OCI-LY3 (cell line): ENCODE measurements around the gene TANC1.

Experiments
- H2AFZ ChIP-seq: fragments of 200-600, 300-600 bp; shearing (Covaris generic); 2 replicates; pipeline ENCODE4 v1.6.0; 2014; ENCODE audit warnings: antibody characterized with exemption, low read depth, low read length
- H3K27ac ChIP-seq: fragments of 200-600, 300-600 bp; sonication (generic); 2 replicates; pipeline ENCODE4 v1.5.1; 2014; ENCODE audit warnings: mild to moderate bottlenecking, low read length, moderate library complexity, mixed read lengths
- H3K27me3 ChIP-seq: fragments of 200-600, 300-600 bp; sonication (generic); 2 replicates; pipeline ENCODE4 v1.6.1; 2014; ENCODE audit warnings: low read depth, low read length, mixed read lengths
- H3K36me3 ChIP-seq: fragments of 200-600, 300-600 bp; sonication (generic); replicated peaks from 2 replicates; pipeline ENCODE3; 2014; ENCODE audit warnings: low read depth, low read length, mixed read lengths
- H3K4me1 ChIP-seq: fragments of 300-600, 200-600 bp; sonication (generic); 2 replicates; pipeline ENCODE4 v1.6.1; 2014; ENCODE audit warnings: low read length, mixed read lengths
- H3K4me2 ChIP-seq: fragments of 200-600, 300-600 bp; sonication (generic); 2 replicates; pipeline ENCODE4 v1.6.1; 2014; ENCODE audit warnings: low read length, mixed read lengths
- H3K4me3 ChIP-seq: fragments of 300-600, 200-600 bp; sonication (generic); 2 replicates; pipeline ENCODE4 v1.5.1; 2014; ENCODE audit warnings: antibody characterized with exemption, mild to moderate bottlenecking, low read length, moderate library complexity
- H3K79me2 ChIP-seq: fragments of 300-600, 200-600 bp; shearing (Covaris generic); 2 replicates; pipeline ENCODE4 v1.6.1; 2014; ENCODE audit warnings: mild to moderate bottlenecking, low read length, mixed read lengths
- H3K9ac ChIP-seq: fragments of 300-600, 200-600 bp; shearing (Covaris generic); 2 replicates; pipeline ENCODE4 v1.6.0; 2014; ENCODE audit warnings: mild to moderate bottlenecking, low read length, moderate library complexity
- H3K9me3 ChIP-seq: fragments of 200-600, 300-600 bp; shearing (Covaris generic); 2 replicates; pipeline ENCODE4 v1.6.1; 2014; ENCODE audit warnings: low read length, mixed read lengths; ENCODE audit not compliant: insufficient read depth
- H4K20me1 ChIP-seq: fragments of 200-600, 300-600 bp; sonication (generic); 2 replicates; pipeline ENCODE4 v1.6.1; 2016; ENCODE audit warnings: low read length, mixed read lengths; ENCODE audit not compliant: insufficient read depth
- CTCF ChIP-seq: fragments of 200-600, 300-600 bp; sonication (generic); IDR thresholded peaks from 2 replicates; pipeline ENCODE4 v1.5.1; 2014; ENCODE audit warnings: antibody characterized with exemption, low read length, low read depth
- EZH2phosphoT487 ChIP-seq: fragments of 200-600 bp; shearing (Covaris generic); IDR thresholded peaks from 2 replicates; pipeline ENCODE4 v1.6.1; 2018; ENCODE audit warnings: antibody characterized with exemption, mixed run types, low read depth

The TANC1 gene

GRCh38 chr2:159153063-159153462 lies 184.6 kb downstream of the TANC1 start:
- H3K4me2 ChIP-seq, result no peak overlapping the region
- no peaks in the 10 kb centered on the region for H3K79me2 ChIP-seq
- no peak for TF ChIP-seq CTCF
- no peak for TF ChIP-seq EZH2phosphoT487
- H3K4me1 ChIP-seq, result no peaks in the 10 kb centered on the region
- no peak overlapping the region for H3K27ac ChIP-seq
- H3K27me3 ChIP-seq, result 0 out of 2 replicates have a peak, but pooled peaks cover 5% of the 10 kb centered on the region
- H3K36me3 ChIP-seq, result no peaks in the 10 kb centered on the region
- H3K4me3 ChIP-seq, result no peak overlapping the region
- H2AFZ ChIP-seq, result no peak overlapping the region
- H4K20me1 ChIP-seq, result no peaks in the 10 kb centered on the region
- H3K9ac ChIP-seq, result no peak overlapping the region
- H3K9me3 ChIP-seq, result no peaks in the 10 kb centered on the region

- Histone ChIP-seq H3K9ac (no peak overlapping the region), H3K9me3 (no peaks in the 10 kb centered on the region), H4K20me1 (no peaks in the 10 kb centered on the region), H3K4me1 (no peaks in the 10 kb centered on the region), H3K27me3 (0 out of 2 replicates have a peak, but pooled peaks cover 5% of the 10 kb centered on the region), H2AFZ (no peak overlapping the region), H3K4me2 (no peak overlapping the region), H3K36me3 (no peaks in the 10 kb centered on the region), H3K27ac (no peak overlapping the region), H3K79me2 (no peaks in the 10 kb centered on the region), H3K4me3 (no peak overlapping the region)
- no peak for TF ChIP-seq CTCF
- TF ChIP-seq EZH2phosphoT487, result no peak
Measured at GRCh38 chr2:159153463-159153862, 185.0 kb downstream of the TANC1 start.

GRCh38 chr2:159153951-159154350 lies 185.5 kb downstream of the TANC1 start:
- Histone ChIP-seq H3K27ac (no peak overlapping the region), H3K36me3 (no peaks in the 10 kb centered on the region), H4K20me1 (no peaks in the 10 kb centered on the region), H3K4me3 (no peak overlapping the region), H2AFZ (no peak overlapping the region), H3K4me1 (no peaks in the 10 kb centered on the region), H3K9me3 (no peaks in the 10 kb centered on the region), H3K9ac (no peak overlapping the region), H3K79me2 (no peaks in the 10 kb centered on the region), H3K4me2 (no peak overlapping the region), H3K27me3 (0 out of 2 replicates have a peak, but pooled peaks cover 5% of the 10 kb centered on the region)
- TF ChIP-seq CTCF, result no peak
- no peak for TF ChIP-seq EZH2phosphoT487

- H3K4me1 ChIP-seq, result no peaks in the 10 kb centered on the region
- H3K9ac ChIP-seq, result no peak overlapping the region
- H3K79me2 ChIP-seq, result no peaks in the 10 kb centered on the region
- 0 out of 2 replicates have a peak, but pooled peaks cover 5% of the 10 kb centered on the region for H3K27me3 ChIP-seq
- H3K36me3 ChIP-seq, result no peaks in the 10 kb centered on the region
- TF ChIP-seq EZH2phosphoT487 (no peak), CTCF (no peak)
- no peak overlapping the region for H2AFZ ChIP-seq
- no peaks in the 10 kb centered on the region for H4K20me1 ChIP-seq
- H3K4me2 ChIP-seq, result no peak overlapping the region
- no peak overlapping the region for H3K27ac ChIP-seq
- H3K9me3 ChIP-seq, result no peaks in the 10 kb centered on the region
- H3K4me3 ChIP-seq, result no peak overlapping the region
Measured at GRCh38 chr2:159154366-159154765, 185.9 kb downstream of the TANC1 start.
